Measurements from ENCODE around the gene STRN.
"Not testable (repeated sequence)": the region's sequence is repeated elsewhere in the genome, so short reads cannot be mapped to it uniquely, and the experiment has no call there.

DNA sequence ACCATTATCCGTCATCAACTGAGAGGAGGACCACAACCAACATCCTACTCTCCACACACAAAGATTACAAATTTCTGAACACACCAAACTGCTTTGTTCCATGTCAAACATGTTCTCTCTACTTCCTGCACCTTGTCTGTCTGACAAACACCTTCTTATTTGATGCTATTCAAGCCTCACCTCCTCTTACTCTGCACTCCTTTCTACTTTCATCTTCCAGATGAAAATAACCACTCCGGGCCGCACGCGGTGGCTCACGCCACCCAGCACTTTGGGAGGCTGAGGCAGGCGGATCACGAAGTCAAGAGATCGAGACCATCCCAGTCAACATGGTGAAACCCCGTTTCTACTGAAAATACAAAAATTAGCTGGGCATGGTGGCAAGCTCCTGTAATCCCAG is 43.7 kb downstream of the STRN start:
- TF ChIP-seq, protein P1, sequence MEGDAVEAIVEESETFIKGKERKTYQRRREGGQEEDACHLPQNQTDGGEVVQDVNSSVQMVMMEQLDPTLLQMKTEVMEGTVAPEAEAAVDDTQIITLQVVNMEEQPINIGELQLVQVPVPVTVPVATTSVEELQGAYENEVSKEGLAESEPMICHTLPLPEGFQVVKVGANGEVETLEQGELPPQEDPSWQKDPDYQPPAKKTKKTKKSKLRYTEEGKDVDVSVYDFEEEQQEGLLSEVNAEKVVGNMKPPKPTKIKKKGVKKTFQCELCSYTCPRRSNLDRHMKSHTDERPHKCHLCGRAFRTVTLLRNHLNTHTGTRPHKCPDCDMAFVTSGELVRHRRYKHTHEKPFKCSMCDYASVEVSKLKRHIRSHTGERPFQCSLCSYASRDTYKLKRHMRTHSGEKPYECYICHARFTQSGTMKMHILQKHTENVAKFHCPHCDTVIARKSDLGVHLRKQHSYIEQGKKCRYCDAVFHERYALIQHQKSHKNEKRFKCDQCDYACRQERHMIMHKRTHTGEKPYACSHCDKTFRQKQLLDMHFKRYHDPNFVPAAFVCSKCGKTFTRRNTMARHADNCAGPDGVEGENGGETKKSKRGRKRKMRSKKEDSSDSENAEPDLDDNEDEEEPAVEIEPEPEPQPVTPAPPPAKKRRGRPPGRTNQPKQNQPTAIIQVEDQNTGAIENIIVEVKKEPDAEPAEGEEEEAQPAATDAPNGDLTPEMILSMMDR (IDR thresholded peaks at IDR 0.05), result not testable (repeated sequence)
- TF ChIP-seq POLR2A (IDR thresholded peaks at IDR 0.05), result not testable (repeated sequence)
